Mucosa of rectum (tissue), 2 donors: ENCODE data around the gene ADAMTS19.

ENCODE experiments used
- H3K27ac ChIP-seq, 2 donors: one replicate each; pipeline ENCODE4 v1.7.0; 2013; ENCODE audit warnings: inconsistent platforms in 2 of 2, low read depth in 2 of 2, low read length in 2 of 2
- H3K27me3 ChIP-seq, 2 donors: one replicate each; pipeline ENCODE4 v1.7.0; 2013; ENCODE audit warnings: low read length in 2 of 2; ENCODE audit not compliant: control insufficient read depth in 2 of 2, insufficient read depth in 2 of 2
- H3K36me3 ChIP-seq, 2 donors: one replicate each; pipeline ENCODE4 v1.7.0; 2013; ENCODE audit warnings: low read length in 2 of 2; ENCODE audit not compliant: control insufficient read depth in 2 of 2, insufficient read depth in 2 of 2
- H3K4me1 ChIP-seq, 2 donors: one replicate each; pipeline ENCODE4 v1.7.0; 2013; ENCODE audit warnings: low read length in 2 of 2, mild to moderate bottlenecking in 1 of 2; ENCODE audit not compliant: control insufficient read depth in 2 of 2, insufficient read depth in 2 of 2
- H3K4me3 ChIP-seq, 2 donors: one replicate each; pipeline ENCODE4 v1.7.0; 2013; ENCODE audit warnings: low read length in 2 of 2
- H3K9ac ChIP-seq, 2 donors: one replicate each; pipeline ENCODE4 v1.7.0; 2013; ENCODE audit warnings: low read length in 2 of 2, low read depth in 1 of 2, mild to moderate bottlenecking in 1 of 2
- H3K9me3 ChIP-seq, 2 donors: one replicate each; pipeline ENCODE4 v1.7.0; 2013; ENCODE audit warnings: low read length in 2 of 2; ENCODE audit not compliant: control insufficient read depth in 2 of 2
- donor health status: healthy.
- donor health status: Normal muscosa, but diverticular disease.

ADAMTS19 gene

DNA sequence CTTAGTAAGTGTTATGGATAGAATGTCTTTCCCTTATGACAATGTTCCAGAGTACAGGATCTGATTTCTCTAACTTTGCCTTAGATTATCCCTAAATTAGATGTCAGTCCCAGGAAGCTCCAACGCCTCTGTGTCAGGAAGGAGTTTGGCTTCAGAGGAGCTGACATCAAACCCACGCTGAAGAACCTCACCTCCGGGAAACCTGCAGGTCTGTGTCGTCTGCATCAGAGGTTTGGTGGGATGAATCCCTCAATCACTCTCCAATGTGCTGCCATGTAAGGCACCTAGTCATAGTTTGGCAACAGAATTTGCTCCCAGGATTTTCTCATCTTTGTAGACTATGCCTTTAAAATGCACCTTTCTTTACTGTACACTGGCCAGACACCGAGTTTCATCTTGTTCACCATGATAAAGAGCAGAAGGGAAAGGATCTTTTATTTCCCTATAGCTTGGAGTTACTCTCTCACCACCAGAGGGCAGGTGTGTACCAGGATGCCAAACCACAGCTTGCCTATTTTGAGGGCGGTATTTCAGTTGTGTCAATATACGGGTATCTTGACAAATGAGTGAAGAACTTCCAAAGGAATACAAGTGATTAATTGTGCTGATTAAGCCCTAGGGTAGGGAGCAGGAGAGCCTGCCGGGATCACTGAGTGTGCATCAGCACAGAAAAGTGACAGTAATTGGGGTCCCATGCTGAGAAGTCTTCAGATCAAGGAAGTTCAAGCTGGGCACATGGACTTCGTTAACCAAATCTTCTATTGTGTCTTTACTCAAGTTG, 311.1 kb downstream of the ADAMTS19 start:
- no peaks in the 10 kb centered on the region for H3K27me3 ChIP-seq
- no peaks in the 10 kb centered on the region for H3K9me3 ChIP-seq
- H3K36me3 ChIP-seq: no peaks in the 10 kb centered on the region
- H3K4me1 ChIP-seq: peaks cover 0 to 3% of the 10 kb centered on the region in 2 donors
- no peak overlapping the region for H3K27ac ChIP-seq
- H3K9ac ChIP-seq: no peak overlapping the region
- H3K4me3 ChIP-seq: no peak overlapping the region

DNA sequence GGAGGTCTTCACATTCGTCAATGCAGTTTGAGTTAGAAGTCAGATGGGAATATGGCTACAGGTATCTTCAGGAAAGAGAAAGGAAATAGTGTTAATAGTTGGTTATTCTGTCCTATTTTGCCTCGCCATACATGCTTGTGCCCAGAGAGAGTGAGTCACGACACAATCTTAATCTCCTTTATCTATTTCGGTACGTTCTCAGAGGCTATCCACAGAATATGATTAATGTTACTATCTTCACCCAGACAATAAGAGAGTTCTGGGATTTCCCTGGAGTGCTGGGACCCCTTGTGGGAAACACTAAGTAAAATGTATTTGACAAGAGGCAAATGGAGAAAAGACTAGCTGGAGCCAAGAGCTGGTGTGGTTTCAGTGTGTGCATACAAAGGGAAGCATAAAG, 313.3 kb downstream of the ADAMTS19 start:
- H3K36me3 ChIP-seq: no peaks in the 10 kb centered on the region
- H3K9ac ChIP-seq: no peak overlapping the region
- no peak overlapping the region for H3K4me3 ChIP-seq
- H3K27me3 ChIP-seq: no peaks in the 10 kb centered on the region
- H3K27ac ChIP-seq: no peak overlapping the region
- no peaks in the 10 kb centered on the region for H3K9me3 ChIP-seq
- peaks cover 0 to 3% of the 10 kb centered on the region in 2 donors for H3K4me1 ChIP-seq

DNA sequence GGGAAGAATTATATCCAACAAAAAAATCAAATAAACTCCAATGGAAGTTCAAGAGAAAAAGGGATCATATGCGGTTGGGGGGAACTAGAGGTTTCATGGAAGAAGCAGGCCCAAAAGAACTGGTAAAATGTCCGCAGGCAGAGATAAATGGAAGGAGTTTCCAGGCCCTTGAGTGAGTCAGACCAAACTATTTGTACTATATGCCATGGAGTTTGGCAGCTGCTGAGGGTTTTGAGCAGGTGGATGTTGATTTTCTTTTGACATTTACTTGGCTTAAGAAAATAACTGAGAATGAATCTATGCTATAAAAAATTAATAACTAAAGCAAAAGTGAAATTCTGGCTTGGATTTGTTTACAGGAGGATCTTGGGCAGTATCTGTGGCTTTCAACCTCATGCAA, 321.5 kb downstream of the ADAMTS19 start:
- no peak overlapping the region for H3K27ac ChIP-seq
- H3K4me3 ChIP-seq: no peak overlapping the region
- H3K4me1 ChIP-seq: no peaks in the 10 kb centered on the region
- H3K36me3 ChIP-seq: no peaks in the 10 kb centered on the region
- H3K9me3 ChIP-seq: no peaks in the 10 kb centered on the region
- H3K27me3 ChIP-seq: no peaks in the 10 kb centered on the region
- H3K9ac ChIP-seq: no peak overlapping the region
